GM21447 (cell line): ENCODE results near the gene GPR173.

Source experiments
- ATAC-seq: cut with Tn5 transposase; IDR thresholded peaks from one replicate; pipeline ENCODE4 v1.9.1; 2021; ENCODE audit not compliant: unreplicated experiment

Gene GPR173, protein sequence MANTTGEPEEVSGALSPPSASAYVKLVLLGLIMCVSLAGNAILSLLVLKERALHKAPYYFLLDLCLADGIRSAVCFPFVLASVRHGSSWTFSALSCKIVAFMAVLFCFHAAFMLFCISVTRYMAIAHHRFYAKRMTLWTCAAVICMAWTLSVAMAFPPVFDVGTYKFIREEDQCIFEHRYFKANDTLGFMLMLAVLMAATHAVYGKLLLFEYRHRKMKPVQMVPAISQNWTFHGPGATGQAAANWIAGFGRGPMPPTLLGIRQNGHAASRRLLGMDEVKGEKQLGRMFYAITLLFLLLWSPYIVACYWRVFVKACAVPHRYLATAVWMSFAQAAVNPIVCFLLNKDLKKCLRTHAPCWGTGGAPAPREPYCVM

DNA sequence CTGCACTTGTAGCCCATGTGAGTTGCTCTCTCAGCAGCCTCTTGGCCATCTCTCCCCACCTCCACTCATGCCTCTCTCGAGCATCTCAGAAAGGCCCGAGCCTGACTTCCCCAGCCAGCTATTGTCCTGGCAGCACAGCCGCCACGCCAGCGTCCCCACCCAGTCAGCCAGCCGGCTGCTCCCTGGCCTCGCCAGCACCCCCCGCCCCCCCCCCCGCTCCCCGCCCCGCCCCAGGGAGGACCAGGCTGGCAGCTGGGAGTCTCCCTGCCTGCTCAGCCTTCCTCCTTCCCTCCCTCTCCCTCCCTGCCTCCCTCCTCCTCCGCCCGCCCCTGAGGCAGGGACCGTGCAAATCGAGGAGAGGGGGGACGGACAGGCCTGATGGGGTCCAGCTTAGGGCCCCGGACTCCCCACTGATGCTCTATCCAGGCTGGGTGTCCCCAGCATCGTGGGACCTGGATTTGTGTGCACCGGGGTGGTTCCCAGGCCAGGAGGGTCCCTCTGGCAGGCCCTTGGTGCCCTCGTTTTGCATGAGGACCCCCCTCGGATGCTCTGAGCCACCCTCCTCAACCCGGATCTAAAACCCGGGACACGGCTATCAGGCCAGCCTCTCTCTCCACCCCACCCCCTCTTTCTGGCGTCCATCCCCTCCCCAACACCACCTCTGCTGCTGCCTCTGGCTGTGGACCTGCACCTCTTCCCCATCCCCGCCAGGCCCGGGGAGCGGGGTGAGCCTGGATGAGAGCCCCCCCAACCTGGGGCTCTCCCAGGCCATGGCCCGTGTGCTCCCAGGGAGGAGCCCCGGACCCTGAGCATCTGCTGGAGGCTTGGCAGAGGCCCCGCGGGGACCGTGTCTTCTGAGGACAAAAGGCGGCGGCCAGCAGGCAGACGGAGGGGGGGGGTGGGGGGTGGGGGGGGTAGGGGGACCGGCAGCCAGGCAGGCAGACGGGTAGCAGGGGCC lies at the start of gene GPR173:
Gene GPR173, plus strand, starts transcription at position 621 of the 958 bp plus-strand sequence. CDS start 27,833 bp downstream, outside the sequence.
- ATAC-seq = no peak

DNA sequence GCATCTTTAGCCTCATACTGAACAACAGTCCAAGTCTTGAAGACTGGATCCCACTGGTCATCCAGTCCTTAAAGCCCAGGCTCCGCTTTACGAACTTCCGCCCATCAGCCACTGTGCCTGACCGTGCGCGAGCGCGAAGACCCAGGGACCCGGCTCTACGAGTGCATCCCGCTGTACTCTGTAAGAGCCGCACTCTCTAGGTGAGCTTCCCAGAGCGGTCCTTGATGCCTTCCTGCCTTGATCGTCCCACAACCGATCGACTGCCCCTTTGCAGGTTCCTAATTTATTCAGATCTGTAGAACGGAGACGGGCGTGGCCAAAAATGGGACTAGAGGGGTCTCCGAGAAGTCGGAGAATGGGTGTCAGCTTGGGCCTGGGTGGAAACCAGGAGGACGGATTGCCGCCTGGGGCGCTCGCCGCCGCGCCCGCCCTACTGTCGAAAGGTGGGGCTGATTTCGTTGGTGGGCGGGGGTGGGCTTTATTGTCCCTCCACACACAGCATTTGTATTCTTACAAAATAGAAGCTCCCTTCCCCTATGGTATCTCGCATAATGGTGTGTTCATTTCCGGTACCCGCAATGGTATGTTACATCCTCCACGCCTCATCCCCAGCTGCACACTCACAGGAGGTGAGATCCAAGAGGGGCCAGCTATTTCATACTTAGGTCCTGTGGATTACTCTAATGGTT lies 48.0 kb upstream of the GPR173 start:
- no peak for ATAC-seq

DNA sequence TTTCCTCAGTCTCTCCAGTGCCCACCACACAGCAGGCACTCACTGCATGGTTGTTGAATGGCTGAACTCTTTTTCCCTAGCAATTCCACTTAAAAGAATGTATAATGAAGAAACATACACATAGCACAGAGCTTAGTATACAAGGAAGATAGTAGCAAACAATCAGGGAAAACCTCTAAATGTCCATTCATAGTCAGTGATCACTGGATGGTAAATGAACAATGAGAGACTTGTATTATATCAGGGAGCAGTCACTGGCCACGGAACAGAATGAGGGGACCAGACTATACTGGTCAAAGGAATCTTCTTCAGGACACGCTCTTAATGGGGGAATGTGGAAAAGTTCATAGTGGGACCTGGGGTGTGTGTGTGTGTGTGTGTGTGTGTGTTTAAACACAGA lies 46.6 kb upstream of the GPR173 start:
- no peak for ATAC-seq

DNA sequence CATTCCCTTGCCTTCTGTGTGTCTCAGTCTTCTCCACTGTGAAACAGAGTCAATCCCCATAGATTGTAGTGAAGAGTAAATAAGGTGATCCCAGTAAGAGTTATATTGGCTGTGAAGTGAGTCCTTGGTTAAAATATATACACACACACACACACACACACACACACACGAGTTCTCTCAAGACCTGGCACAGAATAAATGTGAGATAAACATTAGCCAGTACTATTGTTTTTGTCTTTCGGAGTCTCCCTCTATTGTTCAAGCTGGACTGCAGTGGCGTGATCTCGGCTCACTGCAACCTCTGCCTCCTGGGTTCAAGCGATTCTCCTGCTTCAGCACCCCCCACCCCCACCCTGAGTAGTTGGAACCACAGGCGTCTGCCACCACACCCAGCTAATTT lies 45.5 kb upstream of the GPR173 start:
- no peak for ATAC-seq

DNA sequence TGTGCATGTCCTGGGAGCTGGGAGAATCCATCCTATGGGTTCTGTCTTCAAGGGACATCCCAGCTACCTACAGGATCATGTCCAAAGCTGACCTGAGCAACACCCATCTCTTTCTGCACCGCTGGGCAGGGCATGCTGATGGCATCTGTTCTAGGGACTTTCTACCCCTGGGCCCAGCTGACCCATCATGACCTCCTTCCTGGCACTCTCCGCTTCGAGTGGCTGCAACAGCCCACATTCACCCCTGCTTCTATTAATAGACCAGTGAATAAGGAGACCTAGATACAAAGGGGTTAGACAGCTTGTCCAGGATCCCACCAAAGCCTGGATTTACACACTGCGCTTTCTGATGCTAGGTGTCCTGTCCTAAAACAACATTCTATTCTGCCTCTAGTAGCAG lies 44.6 kb upstream of the GPR173 start:
- ATAC-seq = no peak

DNA sequence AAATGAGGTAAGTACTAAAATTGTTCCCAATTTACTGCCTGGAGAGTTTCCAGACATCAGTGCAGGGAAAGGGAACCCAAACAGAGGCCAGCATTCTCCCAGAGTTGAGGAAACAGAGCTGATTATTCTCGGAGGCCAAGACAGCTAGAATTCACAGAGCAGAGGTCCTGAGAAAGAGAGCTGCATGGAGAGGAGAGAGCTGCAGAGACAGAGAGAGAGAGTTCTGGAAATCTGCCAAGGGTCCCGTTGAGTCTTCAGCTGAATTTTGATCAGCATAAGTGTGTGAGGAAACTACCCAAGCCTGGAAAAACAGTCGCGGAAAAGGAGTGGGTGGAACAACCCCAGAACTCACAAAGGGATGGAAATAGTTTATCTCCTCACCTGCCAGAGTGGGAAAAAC lies 43.8 kb upstream of the GPR173 start:
- no peak for ATAC-seq

DNA sequence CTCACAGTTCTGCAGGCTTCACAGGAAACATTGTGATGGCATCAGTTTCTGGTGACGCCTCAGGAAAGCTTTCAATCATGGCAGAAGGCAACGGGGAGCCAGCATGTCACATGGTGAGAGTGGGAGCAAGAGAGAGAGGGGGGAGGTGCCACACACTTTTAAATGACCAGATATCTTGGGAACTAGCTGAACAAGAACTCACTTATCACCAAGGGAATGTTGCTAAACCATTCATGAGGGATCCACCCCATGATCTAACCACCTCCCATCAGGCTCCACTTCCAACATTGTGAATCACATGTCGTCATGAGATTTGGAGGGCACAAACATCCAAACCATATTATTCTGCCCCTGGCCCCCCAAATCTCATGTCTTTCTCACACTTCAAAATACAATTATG lies 43.3 kb upstream of the GPR173 start:
- ATAC-seq = no peak

DNA sequence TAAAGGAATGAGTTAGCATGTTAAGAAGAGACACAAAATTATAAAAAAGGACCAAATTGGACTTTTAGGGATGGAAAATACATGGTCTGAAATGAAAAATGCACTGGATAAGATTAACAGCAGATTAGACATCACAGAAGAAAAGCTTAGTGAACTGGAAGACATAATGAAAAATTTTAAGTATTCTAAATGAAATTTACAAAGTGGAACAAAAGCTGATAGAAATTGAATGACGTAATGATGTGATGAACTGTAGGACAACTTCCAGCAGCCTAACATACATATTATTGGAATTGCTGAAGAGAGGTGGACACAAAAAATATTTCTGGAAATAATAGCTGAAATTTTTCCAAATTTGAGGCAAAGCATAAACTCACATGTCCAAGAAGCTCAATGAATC lies 39.6 kb upstream of the GPR173 start:
- no peak for ATAC-seq

DNA sequence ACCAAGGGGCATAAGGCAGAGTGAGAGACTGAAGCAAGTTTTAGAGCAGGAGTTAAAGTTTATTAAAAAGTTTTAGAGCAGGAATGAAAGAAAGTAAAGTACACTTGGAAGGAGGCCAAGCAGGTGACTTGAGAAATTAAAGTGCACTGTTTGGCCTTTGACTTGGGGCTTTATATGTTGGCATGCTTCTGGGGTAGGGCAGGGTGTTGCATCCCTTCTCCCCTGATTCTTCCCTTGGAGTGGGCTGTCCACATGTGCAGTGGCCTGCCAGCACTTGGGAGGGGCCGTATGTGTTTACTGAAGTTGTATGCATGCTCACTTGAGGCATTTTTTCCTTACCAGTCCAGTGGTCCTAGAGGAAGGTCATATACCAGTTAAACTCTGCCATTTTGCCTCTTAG lies 35.3 kb upstream of the GPR173 start:
- ATAC-seq = no peak

DNA sequence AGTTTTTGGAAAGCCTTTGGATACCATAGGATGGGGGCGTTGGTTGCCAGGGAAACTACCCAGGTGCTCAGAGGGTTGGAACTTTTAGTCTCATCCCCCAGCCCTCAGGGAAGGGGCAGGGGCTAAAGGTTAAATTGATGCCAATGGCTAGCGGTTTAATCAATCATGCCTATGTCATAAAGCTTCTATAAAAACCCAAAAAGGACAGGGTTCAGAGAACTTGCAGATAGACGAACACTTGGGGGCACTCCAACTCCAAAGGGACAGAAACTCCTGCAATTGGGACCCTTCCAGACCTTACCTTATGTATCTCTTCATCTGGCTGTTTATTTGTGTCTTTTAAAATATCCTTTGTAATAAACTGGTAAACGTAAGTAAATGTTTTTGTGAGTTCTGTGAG lies 30.0 kb upstream of the GPR173 start:
- ATAC-seq = no peak

DNA sequence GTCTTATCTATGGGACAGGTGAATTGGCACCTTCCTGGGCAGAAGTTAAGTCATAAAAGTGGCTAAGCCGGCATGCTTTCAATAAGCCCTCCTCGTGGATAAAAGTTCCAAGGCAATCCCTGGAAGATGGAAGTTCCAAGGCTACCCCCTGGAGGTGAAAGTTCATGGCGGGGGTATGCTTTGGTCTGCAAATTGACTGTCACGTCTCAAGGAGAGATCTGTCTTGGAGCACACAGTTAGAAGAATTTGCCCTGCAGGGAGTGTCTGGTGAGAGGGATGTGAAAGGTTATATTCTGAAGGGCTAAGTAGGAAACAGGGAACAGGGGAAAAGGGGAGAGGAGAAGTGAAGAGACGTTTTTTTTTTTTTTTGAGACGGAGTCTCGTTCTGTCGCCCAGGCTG lies 26.2 kb upstream of the GPR173 start:
- no peak for ATAC-seq

DNA sequence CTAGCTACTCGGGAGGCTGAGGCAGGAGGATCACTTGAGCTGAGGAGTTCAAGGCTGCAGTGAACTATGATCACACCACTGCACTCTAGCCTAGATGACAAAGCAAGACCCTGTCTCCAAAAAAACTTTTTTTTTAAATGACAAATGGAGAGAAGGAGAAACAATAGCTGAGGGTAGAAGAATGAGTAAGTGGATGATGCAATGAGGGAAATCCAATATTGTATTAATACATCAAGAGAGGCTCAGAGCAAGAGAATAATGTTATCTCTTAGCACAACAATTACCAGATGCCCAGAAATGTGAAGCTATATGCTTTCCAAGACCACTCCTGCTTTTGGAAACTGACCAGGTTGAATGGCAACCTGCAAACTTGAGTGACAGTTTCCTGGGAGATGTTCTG lies 19.9 kb upstream of the GPR173 start:
- ATAC-seq = no peak

DNA sequence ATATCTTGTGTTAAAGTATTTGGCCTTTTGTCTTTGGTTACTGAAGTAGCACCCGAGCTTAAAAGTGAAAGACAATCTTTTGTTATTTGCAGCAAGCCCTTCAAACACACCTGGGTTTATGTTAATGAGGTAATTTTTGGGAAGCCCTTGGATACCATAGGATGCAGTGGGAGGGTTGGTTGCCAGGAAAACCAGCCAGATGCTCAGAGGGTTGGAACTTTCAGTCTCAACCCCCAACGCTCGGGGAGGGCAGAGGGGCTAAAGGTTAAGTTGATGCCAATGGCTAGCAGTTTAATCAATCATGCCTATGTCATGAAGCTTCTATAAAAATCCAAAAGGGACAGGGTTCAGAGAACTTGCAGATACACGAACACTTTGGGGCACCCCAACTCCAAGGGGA lies 17.2 kb upstream of the GPR173 start:
- no peak for ATAC-seq

DNA sequence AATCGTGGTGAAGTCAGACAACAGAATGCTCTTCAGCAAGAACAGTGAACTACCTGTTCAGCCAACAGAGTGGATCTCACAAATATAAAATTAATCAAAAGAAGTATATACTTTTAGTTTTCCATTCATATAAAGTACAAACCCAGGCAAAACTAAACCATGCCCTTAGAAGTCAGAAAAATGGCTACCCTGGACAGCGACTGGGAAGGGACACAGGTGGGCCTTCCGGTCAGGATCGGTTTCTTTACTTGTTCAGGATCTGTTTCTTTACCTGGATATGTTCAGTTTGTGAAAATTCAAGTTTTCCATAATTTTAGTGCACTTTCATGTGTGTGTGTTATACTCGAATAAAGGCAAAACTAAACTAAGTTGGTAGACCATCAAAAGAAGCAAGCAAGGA lies 12.4 kb upstream of the GPR173 start:
- ATAC-seq = no peak

DNA sequence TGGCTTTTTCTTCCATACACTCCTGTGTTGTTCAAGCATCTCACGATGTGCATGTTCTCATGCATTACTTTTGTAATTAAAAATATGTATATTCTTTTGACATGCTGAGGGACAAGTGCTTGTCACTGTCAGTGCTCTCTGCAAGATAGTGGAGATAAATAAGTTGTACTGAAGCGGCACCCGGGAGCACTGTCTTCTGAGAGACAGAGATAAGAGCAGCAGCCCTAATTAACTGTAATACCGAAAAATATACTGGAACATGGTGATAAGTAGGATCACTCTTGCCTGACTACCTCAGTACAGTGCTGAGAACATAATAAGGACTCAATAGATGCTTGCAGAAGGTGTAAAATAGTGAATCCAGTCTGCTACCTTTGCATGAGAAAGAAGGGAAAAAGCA lies 9.4 kb upstream of the GPR173 start:
- no peak for ATAC-seq

DNA sequence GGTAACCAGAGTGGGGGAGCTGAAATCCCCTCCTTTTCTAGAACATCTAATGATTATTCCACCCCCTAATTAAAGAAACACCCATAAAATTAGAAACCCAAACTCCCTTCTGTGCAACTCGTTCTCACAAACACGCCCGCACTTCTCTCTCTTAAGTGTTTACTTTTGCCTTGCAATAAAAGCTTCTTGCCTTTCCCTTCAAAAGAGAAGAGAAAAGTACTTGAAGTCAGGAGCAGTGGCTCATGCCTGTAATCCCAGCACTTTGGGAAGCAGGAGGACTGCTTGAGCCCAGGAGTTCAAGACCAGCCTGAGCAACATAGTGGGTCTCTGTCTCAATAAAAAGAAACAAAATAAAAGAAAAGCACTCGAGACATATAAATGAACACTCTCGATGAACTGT lies 3.6 kb upstream of the GPR173 start:
- ATAC-seq = no peak

DNA sequence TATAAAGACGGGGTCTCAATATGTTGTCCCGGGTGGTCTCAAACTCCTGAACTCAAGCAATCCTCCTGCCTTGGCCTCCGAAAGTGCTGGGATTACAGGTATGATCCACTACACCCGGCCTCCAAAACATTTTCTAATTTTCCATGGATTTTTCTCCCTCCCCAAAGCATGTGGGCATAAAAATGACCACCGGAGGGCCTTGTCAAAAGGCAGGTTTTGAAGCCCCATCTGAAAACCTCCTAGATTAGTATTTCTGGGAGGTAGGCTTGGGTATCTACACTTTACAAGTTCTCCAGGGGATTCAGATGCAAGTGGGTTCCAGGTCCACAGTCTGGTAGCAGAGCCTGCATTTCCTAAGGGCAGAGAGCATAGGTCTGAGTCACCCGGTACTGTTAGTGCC lies 1.4 kb upstream of the GPR173 start:
- no peak for ATAC-seq

DNA sequence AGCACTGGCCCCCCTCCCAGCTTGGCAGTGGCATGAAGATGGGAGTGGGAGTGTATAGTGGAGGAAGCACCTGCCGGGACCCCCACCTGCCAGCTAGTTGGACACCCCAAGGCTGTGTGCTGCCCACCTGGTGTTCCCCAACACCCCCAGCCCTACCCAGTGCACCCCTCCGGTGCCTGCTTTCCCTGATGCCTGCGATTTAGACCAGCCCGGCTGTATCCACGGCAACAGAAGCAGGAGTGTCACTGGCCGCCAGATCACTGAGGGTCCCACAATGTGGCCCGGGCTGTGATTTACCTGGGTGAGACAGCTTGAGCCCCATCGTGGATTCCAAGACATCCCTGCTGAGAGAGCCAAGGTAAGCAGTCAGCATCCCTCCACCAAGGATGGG lies 533 bp downstream of the GPR173 start:
- ATAC-seq = no peak

DNA sequence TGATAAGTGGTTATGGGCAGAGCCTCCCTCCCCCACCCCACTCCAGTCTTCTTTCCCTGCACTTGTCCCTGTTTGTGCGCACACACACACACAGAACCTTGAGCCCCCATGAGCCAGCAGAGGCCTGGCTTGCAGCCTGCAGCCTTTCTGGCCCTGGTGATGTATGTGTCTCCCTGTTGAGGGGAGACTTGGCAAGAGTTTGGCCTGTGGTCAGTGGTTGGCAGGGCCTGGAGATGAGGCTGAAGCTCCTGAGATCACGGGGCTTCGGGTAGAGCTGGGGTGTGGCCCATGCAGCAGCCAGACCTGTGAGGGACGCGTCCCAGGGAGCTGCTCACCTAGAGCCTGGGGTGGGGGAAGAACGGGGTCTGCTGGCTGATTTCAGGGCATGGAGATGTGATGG lies 2.3 kb downstream of the GPR173 start:
- ATAC-seq = no peak

DNA sequence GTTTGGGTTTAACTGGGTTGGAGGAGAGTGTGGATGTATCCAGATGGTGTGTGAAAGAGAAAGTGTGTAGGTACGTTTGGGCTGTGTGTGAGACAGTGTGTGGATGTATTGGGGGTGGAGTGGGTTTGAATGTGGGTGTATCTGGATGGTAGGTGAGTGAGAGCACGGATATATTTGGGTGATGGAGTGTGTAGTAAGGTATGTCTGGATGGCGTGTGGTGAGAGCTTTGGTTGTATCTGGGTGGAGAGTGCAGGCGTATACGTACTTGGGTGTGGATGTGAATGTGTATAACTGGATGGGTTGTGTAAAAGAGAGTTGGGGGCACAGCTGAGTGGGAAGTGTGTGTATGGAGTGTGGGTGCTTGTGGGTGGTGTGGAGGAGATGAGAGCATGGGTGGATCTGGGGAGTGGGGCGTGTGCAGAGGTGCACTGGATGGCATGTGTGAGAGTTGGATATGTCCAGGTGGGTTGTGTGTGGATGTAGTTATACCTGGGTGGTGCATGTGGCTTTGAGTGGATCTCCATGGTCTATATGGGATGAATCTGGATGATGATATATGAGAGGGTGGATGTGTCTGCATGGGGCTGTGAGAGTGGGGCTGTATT lies 6.8 kb downstream of the GPR173 start:
- no peak for ATAC-seq

DNA sequence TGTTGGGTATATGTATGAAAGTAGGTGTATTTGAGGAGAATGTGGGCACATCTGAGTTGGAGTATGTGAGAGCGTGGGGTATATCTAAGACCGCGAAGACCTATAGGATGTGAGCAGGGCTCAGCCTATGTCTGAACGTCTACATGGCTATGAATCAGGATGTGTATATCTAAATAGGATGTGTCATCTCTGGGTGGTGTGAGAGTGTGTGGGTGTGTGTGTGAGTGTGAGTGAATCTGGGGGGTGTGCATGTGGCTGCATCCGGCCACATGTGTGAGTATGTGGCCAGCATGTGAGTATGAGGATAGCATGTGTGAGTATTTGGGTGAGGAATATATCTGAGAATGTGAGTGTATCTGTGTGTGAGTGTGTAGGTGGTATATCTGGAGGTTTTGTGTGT lies 7.7 kb downstream of the GPR173 start:
- no peak for ATAC-seq
